Measurements from ENCODE around the gene CROT. TPM values are rescaled to one million over a fixed set of nuclear protein-coding genes. Genes with fewer than 3 reads are reported as not detected.

Gene CROT
- total RNA-seq, 6 experiments from 2014 or later, result 13.1 to 16.5 (median 14.6) TPM

DNA sequence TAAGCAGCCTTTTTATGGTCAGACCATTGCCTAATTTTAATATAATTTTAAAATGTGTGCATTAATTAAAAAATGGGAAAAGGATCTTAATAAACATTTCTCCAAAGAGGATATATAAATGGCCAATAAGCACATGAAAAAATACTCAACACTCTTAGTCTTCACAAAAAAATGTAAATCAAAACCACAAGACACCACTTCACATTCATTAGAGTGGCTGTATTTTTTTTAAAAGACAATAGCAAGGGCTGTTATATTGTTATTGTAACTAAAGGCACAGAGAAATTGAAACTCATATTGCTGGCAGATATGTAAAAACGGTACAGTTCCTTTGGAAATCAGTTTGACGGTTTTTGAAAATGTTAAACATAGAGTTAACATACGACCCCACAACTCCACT lies 3.2 kb upstream of the CROT start:
- Mint-ChIP-seq H3K4me3 (peak overlapping the region; percentile 47; the same call in 1 of the 2 replicates), H3K27ac (peak overlapping the region; percentile 42; the same call in 1 of the 2 replicates), H3K4me1 (ENCODE audit: low read depth) (peaks cover 46% of the 10 kb centered on the region), H3K9me3 (no peaks in the 10 kb centered on the region), H3K36me3 (ENCODE audit: low read depth) (peaks cover 13% of the 10 kb centered on the region), H3K27me3 (ENCODE audit: insufficient read depth) (no peaks in the 10 kb centered on the region)
- TF ChIP-seq, protein P1, sequence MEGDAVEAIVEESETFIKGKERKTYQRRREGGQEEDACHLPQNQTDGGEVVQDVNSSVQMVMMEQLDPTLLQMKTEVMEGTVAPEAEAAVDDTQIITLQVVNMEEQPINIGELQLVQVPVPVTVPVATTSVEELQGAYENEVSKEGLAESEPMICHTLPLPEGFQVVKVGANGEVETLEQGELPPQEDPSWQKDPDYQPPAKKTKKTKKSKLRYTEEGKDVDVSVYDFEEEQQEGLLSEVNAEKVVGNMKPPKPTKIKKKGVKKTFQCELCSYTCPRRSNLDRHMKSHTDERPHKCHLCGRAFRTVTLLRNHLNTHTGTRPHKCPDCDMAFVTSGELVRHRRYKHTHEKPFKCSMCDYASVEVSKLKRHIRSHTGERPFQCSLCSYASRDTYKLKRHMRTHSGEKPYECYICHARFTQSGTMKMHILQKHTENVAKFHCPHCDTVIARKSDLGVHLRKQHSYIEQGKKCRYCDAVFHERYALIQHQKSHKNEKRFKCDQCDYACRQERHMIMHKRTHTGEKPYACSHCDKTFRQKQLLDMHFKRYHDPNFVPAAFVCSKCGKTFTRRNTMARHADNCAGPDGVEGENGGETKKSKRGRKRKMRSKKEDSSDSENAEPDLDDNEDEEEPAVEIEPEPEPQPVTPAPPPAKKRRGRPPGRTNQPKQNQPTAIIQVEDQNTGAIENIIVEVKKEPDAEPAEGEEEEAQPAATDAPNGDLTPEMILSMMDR (IDR thresholded peaks at IDR 0.05), result no peak
- DNase-seq, result no peak

- DNase-seq, result no peak
- Mint-ChIP-seq H3K36me3 (ENCODE audit: low read depth) (peaks cover 23% of the 10 kb centered on the region), H3K9me3 (no peaks in the 10 kb centered on the region), H3K4me3 (peak overlapping the region; percentile 96), H3K27ac (peak overlapping the region; percentile 85), H3K4me1 (ENCODE audit: low read depth) (peaks cover 51% of the 10 kb centered on the region), H3K27me3 (ENCODE audit: insufficient read depth) (no peaks in the 10 kb centered on the region)
- TF ChIP-seq, protein P1 (IDR thresholded peaks at IDR 0.05), result no peak
Observed at GRCh38 chr7:87344446-87344845, 1.0 kb upstream of the CROT start.

GRCh38 chr7:87345962-87346371 lies 503 bp downstream of the CROT start:
- H3K27ac Mint-ChIP-seq, result peak overlapping the region; percentile 85; the same call in 1 of the 2 replicates
- TF ChIP-seq, protein P1 (IDR thresholded peaks at IDR 0.05), result no peak
- H3K9me3 Mint-ChIP-seq, result no peaks in the 10 kb centered on the region
- H3K4me3 Mint-ChIP-seq, result peak overlapping the region; percentile 96
- H3K27me3 Mint-ChIP-seq (ENCODE audit: insufficient read depth), result no peaks in the 10 kb centered on the region
- DNase-seq, result no peak
- H3K36me3 Mint-ChIP-seq (ENCODE audit: low read depth), result peaks cover 35% of the 10 kb centered on the region
- peaks cover 51% of the 10 kb centered on the region for H3K4me1 Mint-ChIP-seq (ENCODE audit: low read depth)

DNA sequence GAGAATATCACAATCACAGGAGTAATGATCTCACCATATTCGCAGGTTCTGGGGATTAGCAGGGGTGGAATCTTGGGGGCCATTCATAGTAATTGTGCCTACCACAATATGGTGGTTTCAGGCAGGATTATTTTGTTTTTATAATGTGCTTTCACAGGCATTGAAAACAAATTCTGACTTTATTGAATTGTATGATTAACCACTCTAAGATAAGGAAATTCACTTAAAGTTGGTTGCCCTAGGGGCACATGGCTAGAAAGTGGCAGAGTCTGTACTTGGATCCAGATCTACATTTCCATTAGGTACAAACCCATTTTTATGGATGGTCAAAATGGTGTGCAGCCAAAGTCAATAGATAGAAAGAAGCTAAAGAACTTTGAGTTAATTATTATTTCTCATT lies 1.7 kb downstream of the CROT start:
- no peak for DNase-seq
- TF ChIP-seq, protein P1 (IDR thresholded peaks at IDR 0.05), result no peak
- no peak overlapping the region for H3K27ac Mint-ChIP-seq
- peaks cover 40% of the 10 kb centered on the region for H3K4me1 Mint-ChIP-seq (ENCODE audit: low read depth)
- H3K9me3 Mint-ChIP-seq, result no peaks in the 10 kb centered on the region
- H3K27me3 Mint-ChIP-seq (ENCODE audit: insufficient read depth), result no peaks in the 10 kb centered on the region
- H3K4me3 Mint-ChIP-seq, result no peak overlapping the region
- H3K36me3 Mint-ChIP-seq (ENCODE audit: low read depth), result peaks cover 37% of the 10 kb centered on the region

- peaks cover 42% of the 10 kb centered on the region for H3K36me3 Mint-ChIP-seq (ENCODE audit: low read depth)
- H3K4me1 Mint-ChIP-seq (ENCODE audit: low read depth), result peaks cover 36% of the 10 kb centered on the region
- TF ChIP-seq, protein P1 (IDR thresholded peaks at IDR 0.05), result no peak
- H3K4me3 Mint-ChIP-seq, result no peak overlapping the region
- no peaks in the 10 kb centered on the region for H3K9me3 Mint-ChIP-seq
- no peak overlapping the region for H3K27ac Mint-ChIP-seq
- H3K27me3 Mint-ChIP-seq (ENCODE audit: insufficient read depth), result no peaks in the 10 kb centered on the region
- DNase-seq, result no peak
Observed at GRCh38 chr7:87347664-87348063, 2.2 kb downstream of the CROT start.

DNA sequence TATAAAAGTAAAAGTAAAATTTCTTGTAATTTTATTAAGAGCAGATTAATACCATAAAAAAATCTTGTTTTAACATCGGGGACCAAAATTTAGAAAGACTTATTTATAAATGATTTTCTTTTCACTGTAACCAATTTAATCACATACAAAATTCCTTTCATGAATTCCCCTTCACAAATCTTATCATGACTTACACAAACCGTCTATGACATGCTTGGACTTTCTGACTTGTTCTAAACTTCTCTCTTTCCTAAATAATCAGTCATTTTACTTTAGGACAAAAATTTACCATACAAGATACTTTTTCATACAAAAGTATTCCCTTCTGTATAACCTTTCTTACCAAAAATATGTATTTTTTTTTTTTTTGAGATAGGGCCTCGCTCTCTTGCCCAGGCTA lies 9.3 kb downstream of the CROT start:
- Mint-ChIP-seq H3K36me3 (ENCODE audit: low read depth) (peaks cover 78% of the 10 kb centered on the region), H3K27me3 (ENCODE audit: insufficient read depth) (no peaks in the 10 kb centered on the region), H3K27ac (no peak overlapping the region), H3K4me3 (no peak overlapping the region), H3K4me1 (ENCODE audit: low read depth) (peaks cover 18% of the 10 kb centered on the region), H3K9me3 (peaks cover 43% of the 10 kb centered on the region)
- TF ChIP-seq, protein P1 (IDR thresholded peaks at IDR 0.05), result no peak
- DNase-seq, result peak; percentile 22

Data from HFFc6 (cell line).